T-helper 1 cell treated with Interleukin-12 subunit alpha and Interleukin-12 subunit beta and Interleukin-4 antibody, amounts not matched to agents 30 ng/mL and 1 ng/mL, for 36 hours (primary cell): Measurements from ENCODE around the gene ERGIC3. TPM values are rescaled to one million over a fixed set of nuclear protein-coding genes. Genes with fewer than 3 reads are reported as not detected.
"Not testable (repeated sequence)": the region's sequence is repeated elsewhere in the genome, so short reads cannot be mapped to it uniquely, and the experiment has no call there.

Source experiments
- intact Hi-C: fragments of 100-400 bp; cut with micrococcal nuclease; formaldehyde crosslinking; loops from one replicate; pipeline ENCODE4 v1.15.1; 2024
- total RNA-seq: library from RNA; stranded (reverse); gene quantifications from 2 replicates; pipeline ENCODE4 v1.2.3, GENCODE V29; 2022

ERGIC3 gene
- total RNA-seq, 1 donor from 2014 or later, result 140 TPM

GRCh38 chr20:35517767-35518166, 24.1 kb upstream of the ERGIC3 start:
- intact Hi-C loops, result not testable (repeated sequence)

GRCh38 chr20:35518955-35519354, 22.9 kb upstream of the ERGIC3 start:
- intact Hi-C loops, result no loop called here

GRCh38 chr20:35523298-35523888, 18.5 kb upstream of the ERGIC3 start:
- intact Hi-C loops, result loop anchor here (1.0 kb wide), 1 partner anchor 60 kb away; no protein-coding TSS in a partner anchor

DNA sequence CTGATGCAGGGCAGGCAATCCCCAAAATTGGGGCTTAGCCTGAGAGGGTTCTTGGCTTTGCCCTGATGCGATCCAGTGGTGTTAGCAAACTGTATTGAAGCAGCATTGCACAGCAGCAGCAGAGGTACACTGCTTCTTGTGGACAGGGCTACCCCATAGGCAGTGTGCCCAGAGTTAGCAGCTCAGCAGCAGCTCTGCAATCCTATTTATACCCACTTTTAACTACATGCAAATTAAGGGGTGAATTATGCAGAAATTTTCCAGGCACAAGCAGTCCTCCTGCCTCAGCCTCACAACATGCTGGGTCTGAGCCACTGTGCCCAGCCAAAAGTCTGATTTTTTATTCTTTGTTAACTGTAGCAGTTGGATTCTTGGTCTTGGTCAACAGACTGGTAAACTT, 16.2 kb upstream of the ERGIC3 start:
- intact Hi-C loops, result no loop called here

- intact Hi-C loops, result no loop called here
Measured at GRCh38 chr20:35527122-35527769, 14.6 kb upstream of the ERGIC3 start.

- intact Hi-C loops, result no loop called here
Measured at GRCh38 chr20:35529552-35529951, 12.3 kb upstream of the ERGIC3 start, which contains the start of gene C20orf173. Gene C20orf173, minus strand, starts transcription at chr20:35529652. Its CDS starts 279 bp downstream, at chr20:35529373.

GRCh38 chr20:35539756-35540212, 2.1 kb upstream of the ERGIC3 start:
- intact Hi-C loops, result loop anchor here (5.0 to 10.0 kb wide), 3 partner anchors 257 to 1237 kb away; partner anchors contain the start of genes AHCY and EIF6

DNA sequence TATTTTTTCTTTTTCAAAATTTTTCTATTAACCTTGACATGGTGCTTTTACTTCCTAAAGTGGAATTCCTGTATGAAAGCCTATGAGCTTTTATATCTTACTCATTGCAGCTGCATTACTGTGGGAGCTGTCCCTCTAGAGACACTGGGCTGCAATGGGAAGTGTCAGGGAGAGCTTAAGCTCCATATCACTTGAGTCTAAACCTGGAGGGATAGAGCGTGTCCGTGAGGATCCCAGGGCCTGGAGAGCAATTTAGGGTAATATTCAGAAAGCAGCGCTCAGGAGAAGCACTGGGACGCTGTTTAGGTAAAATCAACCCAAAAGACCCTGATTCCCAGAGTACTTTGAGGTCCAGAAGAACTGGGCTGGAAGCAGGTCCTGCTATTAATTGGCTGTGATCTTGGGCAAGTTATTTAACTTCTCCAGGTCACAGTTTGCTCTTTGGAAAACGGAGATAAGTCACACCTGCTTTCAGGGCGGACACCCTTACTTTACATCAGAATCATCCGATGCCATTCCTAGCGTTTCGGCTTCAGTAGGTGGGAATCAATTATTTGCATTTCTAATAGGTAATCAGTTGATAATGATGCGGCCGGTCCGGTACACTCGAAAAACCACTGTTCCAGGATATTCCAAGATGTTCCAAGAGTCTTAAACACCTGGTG, 628 bp upstream of the ERGIC3 start:
- intact Hi-C loops, result loop anchor here (1.0 to 10.0 kb wide), 7 partner anchors 50 to 1239 kb away; partner anchors contain the start of genes AHCY, EIF6, NFS1 and RBM39

GRCh38 chr20:35542990-35543389, 1.1 kb downstream of the ERGIC3 start:
- intact Hi-C loops, result loop anchor here (1.0 to 10.0 kb wide), 8 partner anchors 88 to 1241 kb away; partner anchors contain the start of genes AHCY, CEP250, EIF6 and PHF20

DNA sequence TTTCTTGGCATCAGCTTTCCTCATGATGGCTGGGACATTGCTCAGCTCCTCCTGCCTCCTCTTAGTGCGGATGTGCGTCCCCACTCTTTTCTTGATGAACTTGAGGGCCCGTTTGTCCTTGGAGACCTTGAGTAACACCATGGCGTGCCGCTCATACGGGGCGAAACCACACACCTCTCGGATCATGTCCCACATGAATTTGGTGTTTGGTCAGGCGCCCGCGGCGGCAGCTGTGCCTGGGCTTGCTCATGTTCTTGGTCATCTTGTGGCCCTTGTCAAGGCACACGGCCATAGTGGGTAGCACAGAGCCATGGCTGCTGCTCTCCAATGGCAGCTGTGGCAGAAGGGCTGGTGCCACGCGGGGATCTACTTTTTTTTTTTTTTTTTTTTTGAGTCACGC, 2.6 kb downstream of the ERGIC3 start:
- intact Hi-C loops, result loop anchor here (5.0 to 10.0 kb wide), 3 partner anchors 262 to 1242 kb away; partner anchors contain the start of genes AHCY and EIF6

- intact Hi-C loops, result loop anchor here (5.0 to 10.0 kb wide), 3 partner anchors 263 to 1243 kb away; partner anchors contain the start of genes AHCY and EIF6
Measured at GRCh38 chr20:35544941-35545340, 3.1 kb downstream of the ERGIC3 start.

- intact Hi-C loops, result loop anchor here (10.0 kb wide), 1 partner anchor 519 kb away; no protein-coding TSS in a partner anchor
Measured at GRCh38 chr20:35546127-35546526, 4.2 kb downstream of the ERGIC3 start.

GRCh38 chr20:35547329-35547728, 5.5 kb downstream of the ERGIC3 start:
- intact Hi-C loops, result loop anchor here (10.0 kb wide), 1 partner anchor 517 kb away; no protein-coding TSS in a partner anchor

GRCh38 chr20:35551503-35551902, 9.6 kb downstream of the ERGIC3 start:
- intact Hi-C loops, result no loop called here

DNA sequence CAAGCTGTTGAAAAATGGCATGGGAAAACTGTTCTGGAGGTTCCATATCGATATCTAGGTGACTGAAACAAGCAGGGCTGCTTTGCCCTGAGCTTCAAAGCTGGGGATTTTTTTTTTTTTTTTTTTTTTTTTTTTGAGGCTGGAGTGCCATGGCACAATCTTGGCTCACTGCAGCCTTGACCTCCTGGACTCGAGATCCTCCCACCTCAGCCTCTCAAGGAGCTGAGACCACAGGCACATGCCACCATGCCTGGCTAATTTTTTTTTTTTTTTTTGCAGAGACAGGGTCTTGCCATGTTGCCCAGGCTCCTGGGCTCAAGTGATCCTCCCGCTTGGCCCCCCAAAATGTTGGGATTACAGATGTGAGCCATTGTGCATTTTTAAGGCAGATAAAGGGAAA, 11.0 kb downstream of the ERGIC3 start:
- intact Hi-C loops, result no loop called here

- intact Hi-C loops, result not testable (repeated sequence)
Measured at GRCh38 chr20:35555461-35555860, 13.6 kb downstream of the ERGIC3 start.

GRCh38 chr20:35555951-35556645, 14.2 kb downstream of the ERGIC3 start:
- intact Hi-C loops, result no loop called here

DNA sequence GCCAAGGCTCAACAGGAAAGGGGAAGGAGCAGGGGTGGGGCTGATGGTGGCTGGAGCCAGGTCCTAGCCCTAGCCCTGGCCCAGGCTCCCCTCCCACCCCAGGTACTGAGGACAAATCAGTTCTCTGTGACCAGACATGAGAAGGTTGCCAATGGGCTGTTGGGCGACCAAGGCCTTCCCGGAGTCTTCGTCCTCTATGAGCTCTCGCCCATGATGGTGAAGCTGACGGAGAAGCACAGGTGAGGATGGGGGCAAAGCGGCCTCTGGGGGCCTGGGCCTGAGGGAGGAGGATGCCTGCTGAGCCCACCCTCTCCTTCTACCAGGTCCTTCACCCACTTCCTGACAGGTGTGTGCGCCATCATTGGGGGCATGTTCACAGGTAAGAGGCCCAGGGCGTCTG, 15.0 kb downstream of the ERGIC3 start:
- intact Hi-C loops, result no loop called here

GRCh38 chr20:35558451-35558850, 16.6 kb downstream of the ERGIC3 start:
- intact Hi-C loops, result no loop called here

DNA sequence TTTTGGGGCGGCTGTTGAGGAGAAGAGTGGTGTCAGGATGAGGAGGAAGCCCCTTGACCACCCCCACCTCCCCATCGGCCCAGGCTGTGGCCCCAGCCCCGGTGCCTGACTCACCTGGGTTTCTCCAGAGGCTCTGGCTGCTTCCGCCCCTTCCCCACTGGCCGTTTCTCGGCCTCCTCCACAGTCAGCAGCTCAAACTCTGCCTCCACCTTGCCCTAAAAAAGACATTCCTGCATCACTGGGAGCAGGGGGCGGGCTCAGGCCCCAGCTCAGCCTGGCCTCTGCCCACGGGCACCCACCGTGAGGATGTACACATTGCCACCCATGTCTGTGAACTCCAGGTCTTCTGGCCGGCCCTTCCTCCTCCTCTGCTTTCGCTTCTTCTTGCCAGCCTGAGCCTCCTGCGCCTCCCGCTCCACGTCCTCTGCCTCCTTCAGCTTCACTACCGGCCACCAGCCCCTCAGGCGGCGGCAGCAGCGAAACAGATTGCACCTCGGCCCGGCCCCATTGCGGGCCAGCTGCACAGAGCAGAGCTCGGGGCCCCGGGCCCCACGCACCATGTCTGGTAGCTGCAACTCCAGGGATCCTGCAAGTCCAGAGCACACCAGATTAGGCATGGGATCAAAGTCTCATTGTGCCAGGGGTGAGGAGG, 17.3 kb downstream of the ERGIC3 start:
- intact Hi-C loops, result no loop called here

DNA sequence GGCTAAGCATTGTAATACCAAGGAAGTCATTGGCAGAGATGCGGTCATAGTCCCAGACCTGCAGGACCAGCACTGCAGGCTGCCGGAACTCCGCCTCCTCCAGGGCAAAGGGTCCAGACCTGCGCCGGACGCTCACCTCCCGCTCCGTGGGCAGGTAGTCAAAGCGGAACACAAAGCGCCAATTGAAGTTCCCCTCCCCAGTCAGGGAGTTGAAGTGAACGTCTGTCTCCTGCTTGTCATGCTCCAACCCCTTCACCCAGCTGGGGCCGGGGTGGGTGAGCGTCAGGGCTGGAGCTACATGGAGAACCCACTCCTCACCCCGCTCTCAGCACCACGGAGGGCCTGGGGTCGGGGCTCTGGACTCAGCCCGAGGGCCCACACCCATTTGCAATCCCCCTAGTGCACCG, 18.2 kb downstream of the ERGIC3 start:
- intact Hi-C loops, result no loop called here
